ENCODE measurements around the gene BACH2. TPM values are rescaled to one million over a fixed set of nuclear protein-coding genes. Genes with fewer than 3 reads are reported as not detected.

The BACH2 gene
- polyA plus RNA-seq, 2 of the 4 experiments (the other 2 are of a cell fraction): 0.01 to 0.36 TPM

GRCh38 chr6:90251295-90251992 is 45.2 kb downstream of the BACH2 start (continued):
- TF ChIP-seq NR3C1 (IDR thresholded peaks at IDR 0.05): no peak
- TF ChIP-seq KDM5A (IDR thresholded peaks at IDR 0.05): no peak
- no peak for TF ChIP-seq TP53 (CRISPR knock-in tag; IDR thresholded peaks at IDR 0.05)

DNA sequence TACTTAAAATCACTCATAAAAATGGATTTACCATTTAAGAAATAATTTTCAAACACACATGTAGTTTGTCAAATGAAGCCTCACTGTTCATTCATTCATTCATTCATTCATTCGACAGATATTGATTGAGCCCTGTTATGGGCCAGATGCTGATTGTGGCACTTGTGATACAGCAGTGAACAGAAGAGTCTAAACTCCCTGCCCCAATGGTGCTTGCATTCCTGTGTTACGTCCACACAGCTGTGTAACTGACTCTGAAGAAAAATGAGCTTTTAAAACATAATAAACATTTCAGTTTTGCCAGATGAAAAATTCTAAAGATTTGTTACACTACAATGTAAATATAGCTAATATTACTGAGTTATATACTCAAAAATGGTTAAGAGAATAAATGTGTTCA is 46.2 kb downstream of the BACH2 start:
- H3K4me2 ChIP-seq: no peak overlapping the region
- H3K4me1 ChIP-seq: no peaks in the 10 kb centered on the region
- FAIRE-seq: no peak
- no peaks in the 10 kb centered on the region for H3K9me3 ChIP-seq
- 66% methylated on average over 2 of the region's 2 CpGs for WGBS (ENCODE audit: missing lambda C conversion rate)
- H3K4me3 ChIP-seq: no peak overlapping the region
- CTCF ChIA-PET: no interaction called here
- no peak overlapping the region for H3K27ac ChIP-seq
- no peak for DNase-seq (ENCODE audit: low read depth in 1 of 2, low spot score in 1 of 2)
- ATAC-seq: no peak
- POLR2A ChIA-PET: no interaction called here
- no peak for TF ChIP-seq FOSB (CRISPR knock-in tag; IDR thresholded peaks at IDR 0.05)
- TF ChIP-seq, protein P1, sequence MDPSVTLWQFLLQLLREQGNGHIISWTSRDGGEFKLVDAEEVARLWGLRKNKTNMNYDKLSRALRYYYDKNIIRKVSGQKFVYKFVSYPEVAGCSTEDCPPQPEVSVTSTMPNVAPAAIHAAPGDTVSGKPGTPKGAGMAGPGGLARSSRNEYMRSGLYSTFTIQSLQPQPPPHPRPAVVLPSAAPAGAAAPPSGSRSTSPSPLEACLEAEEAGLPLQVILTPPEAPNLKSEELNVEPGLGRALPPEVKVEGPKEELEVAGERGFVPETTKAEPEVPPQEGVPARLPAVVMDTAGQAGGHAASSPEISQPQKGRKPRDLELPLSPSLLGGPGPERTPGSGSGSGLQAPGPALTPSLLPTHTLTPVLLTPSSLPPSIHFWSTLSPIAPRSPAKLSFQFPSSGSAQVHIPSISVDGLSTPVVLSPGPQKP (IDR thresholded peaks at IDR 0.05; ENCODE audit: low read depth, low read length): no peak
- no peak for TF ChIP-seq FOXS1 (CRISPR knock-in tag; IDR thresholded peaks at IDR 0.05)
- no peak for TF ChIP-seq RCOR1 (IDR thresholded peaks at IDR 0.05; ENCODE audit: low read depth, low read length)
- TF ChIP-seq CHD4 (IDR thresholded peaks at IDR 0.05; ENCODE audit: borderline replicate concordance): no peak
- no peak for TF ChIP-seq CBX2 (IDR thresholded peaks at IDR 0.05; ENCODE audit: borderline replicate concordance, low read depth)
- TF ChIP-seq, protein P2, sequence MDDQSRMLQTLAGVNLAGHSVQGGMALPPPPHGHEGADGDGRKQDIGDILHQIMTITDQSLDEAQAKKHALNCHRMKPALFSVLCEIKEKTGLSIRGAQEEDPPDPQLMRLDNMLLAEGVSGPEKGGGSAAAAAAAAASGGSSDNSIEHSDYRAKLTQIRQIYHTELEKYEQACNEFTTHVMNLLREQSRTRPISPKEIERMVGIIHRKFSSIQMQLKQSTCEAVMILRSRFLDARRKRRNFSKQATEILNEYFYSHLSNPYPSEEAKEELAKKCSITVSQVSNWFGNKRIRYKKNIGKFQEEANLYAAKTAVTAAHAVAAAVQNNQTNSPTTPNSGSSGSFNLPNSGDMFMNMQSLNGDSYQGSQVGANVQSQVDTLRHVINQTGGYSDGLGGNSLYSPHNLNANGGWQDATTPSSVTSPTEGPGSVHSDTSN (IDR thresholded peaks at IDR 0.05): no peak
- no peak for TF ChIP-seq FOSL2 (IDR thresholded peaks at IDR 0.05)
- TF ChIP-seq FOSL2 (CRISPR knock-in tag; IDR thresholded peaks at IDR 0.05): no peak
- TF ChIP-seq EP300 (IDR thresholded peaks at IDR 0.05): no peak
- TF ChIP-seq EHF (CRISPR knock-in tag; IDR thresholded peaks at IDR 0.05): no peak

DNA sequence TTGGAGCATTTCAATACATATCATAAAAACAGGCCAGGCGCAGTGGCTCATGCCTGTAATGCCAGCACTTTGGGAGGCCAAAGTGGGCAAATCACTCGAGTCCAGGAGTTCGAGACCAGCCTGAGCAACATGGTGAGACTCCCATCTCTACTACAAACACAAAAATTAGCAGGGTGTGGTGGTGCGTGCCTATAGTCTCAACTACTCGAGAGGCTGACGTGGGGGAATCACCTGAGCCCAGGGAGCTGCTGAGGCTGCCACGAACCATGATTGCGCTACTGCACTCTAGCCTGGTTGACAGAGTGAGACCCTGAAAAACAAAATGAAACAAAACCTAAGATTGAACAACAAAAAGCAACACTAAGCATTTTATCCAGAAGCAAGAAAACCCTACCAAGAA is 47.2 kb downstream of the BACH2 start:
- ATAC-seq: no peak
- no peak for TF ChIP-seq GATA3 (IDR thresholded peaks at IDR 0.05; ENCODE audit: borderline replicate concordance)
- no peak for TF ChIP-seq ATOH8 (CRISPR knock-in tag; IDR thresholded peaks at IDR 0.05; ENCODE audit: low read depth)
- no peak overlapping the region for H3K27ac ChIP-seq
- POLR2A ChIA-PET: no interaction called here
- no peak overlapping the region for H3K4me2 ChIP-seq
- no peak overlapping the region for H3K4me3 ChIP-seq
- H3K9me3 ChIP-seq: no peaks in the 10 kb centered on the region
- FAIRE-seq: no peak
- CTCF ChIA-PET: no interaction called here
- H3K4me1 ChIP-seq: no peaks in the 10 kb centered on the region
- 89% methylated on average over 8 of the region's 8 CpGs for WGBS (ENCODE audit: missing lambda C conversion rate)
- no peak for DNase-seq (ENCODE audit: low read depth in 1 of 2, low spot score in 1 of 2)

DNA sequence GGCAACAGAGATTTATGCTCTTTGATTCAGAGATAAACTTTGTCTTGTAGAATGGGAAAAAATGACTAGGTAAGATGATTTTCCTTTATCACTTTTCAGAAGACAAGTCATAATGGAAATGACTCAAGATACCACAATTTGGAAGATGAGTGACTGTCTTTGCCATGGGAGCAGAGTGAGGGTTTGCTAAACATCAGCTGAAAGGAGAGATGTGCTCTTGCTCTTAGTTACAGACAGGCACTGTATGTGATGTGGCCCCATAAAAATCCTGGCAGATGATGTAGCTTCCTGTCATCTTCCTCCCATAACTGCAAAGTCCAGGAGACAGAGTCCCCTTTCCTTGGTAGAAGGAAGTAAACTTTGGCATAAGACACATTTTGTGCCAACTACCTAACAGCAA is 47.6 kb downstream of the BACH2 start:
- POLR2A ChIA-PET: no interaction called here
- Histone ChIP-seq H3K4me1 (no peaks in the 10 kb centered on the region), H3K4me2 (no peak overlapping the region), H3K9me3 (no peaks in the 10 kb centered on the region), H3K4me3 (no peak overlapping the region), H3K27ac (no peak overlapping the region)
- DNase-seq (ENCODE audit: low read depth in 1 of 2, low spot score in 1 of 2) (no peak), FAIRE-seq (no peak), ATAC-seq (no peak)
- TF ChIP-seq ESRRA (IDR thresholded peaks at IDR 0.05; ENCODE audit: borderline replicate concordance, low read length): no peak
- TF ChIP-seq, protein P1 (IDR thresholded peaks at IDR 0.05; ENCODE audit: low read depth, low read length): no peak
- TF ChIP-seq EP300 (IDR thresholded peaks at IDR 0.05): no peak
- TF ChIP-seq ZC3H11A (IDR thresholded peaks at IDR 0.05): no peak
- no peak for TF ChIP-seq ATOH8 (CRISPR knock-in tag; IDR thresholded peaks at IDR 0.05; ENCODE audit: low read depth)
- CTCF ChIA-PET: no interaction called here
